ENCODE results near the gene CDHR2. TPM values are rescaled to one million over a fixed set of nuclear protein-coding genes. Genes with fewer than 3 reads are reported as not detected.

The CDHR2 gene
- total RNA-seq, 3 donors from 2014 or later (not counting 1 experiment from before 2014, with no cell fraction given), result 0.75 to 2.2 (median 1.8) TPM

DNA sequence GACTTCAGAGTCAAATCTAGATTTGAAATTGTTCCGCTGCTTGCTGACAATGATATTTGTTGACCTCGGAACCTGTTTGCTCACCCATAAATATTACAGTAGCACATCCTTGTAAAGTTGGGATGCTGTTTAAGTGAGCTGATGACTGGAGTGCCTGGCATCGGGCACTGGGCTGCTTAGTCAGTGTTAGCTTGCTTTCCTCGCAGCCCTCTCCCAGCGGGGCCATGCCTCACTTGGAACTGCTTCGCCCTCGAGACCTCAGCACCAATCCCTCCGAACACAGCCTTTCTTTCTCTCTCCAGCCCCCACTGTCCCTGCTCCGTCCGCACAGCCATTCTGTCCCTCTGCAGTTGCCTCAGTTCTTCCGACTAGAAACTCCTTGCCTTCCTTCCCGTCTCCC, 35.4 kb upstream of the CDHR2 start:
- 97% methylated on average over 12 of the region's 12 CpGs for WGBS (ENCODE audit: insufficient coverage)

DNA sequence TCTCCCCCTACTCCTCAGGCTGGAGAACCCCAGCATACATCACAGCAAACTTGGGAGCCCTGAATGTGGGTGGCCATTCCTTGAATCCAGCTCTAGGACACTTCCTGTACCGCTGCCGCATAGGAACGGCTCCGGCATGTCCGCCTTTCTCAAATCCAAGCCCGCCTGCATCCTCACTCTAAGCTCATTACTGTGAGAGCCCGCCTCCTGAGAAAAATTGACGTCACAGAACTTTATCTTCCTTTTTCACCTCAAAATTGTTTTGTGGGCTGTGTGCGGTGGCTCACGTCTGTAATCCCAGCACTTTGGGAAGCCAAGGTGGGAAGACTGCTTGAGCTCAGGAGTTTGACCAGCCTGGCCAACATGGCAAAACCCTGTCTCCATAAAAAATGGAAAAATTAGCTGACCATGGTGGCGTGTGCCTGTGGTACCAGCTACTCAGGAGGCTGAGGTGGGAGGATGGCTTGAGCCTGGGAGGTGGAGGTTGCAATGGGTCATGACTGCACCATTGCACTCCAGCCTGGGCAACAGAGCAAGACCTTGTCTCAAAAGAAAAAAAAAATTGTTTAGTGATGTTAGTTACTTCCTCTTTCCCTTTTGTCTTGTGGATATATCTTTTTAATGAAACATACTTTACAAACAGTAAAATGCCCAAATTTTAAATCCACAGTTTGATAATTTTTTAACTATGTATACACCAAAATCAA, 34.7 kb upstream of the CDHR2 start:
- Mint-ChIP-seq H3K4me1 (peaks cover 14 to 19% of the 10 kb centered on the region in 2 donors), H3K4me3 (no peak overlapping the region), H3K9me3 (no peaks in the 10 kb centered on the region), H3K36me3 (no peaks in the 10 kb centered on the region), H3K27me3 (ENCODE audit: low read depth in 2 of 2) (no peaks in the 10 kb centered on the region), H3K27ac (peak overlapping the region in 1 of 2 donors; percentile 33)
- ATAC-seq (no peak), DNase-seq (no peak)
- WGBS (ENCODE audit: insufficient coverage), result 86% methylated on average over 11 of the region's 11 CpGs
- intact Hi-C loops (cut with micrococcal nuclease), result no loop called here
- TF ChIP-seq, protein P1, sequence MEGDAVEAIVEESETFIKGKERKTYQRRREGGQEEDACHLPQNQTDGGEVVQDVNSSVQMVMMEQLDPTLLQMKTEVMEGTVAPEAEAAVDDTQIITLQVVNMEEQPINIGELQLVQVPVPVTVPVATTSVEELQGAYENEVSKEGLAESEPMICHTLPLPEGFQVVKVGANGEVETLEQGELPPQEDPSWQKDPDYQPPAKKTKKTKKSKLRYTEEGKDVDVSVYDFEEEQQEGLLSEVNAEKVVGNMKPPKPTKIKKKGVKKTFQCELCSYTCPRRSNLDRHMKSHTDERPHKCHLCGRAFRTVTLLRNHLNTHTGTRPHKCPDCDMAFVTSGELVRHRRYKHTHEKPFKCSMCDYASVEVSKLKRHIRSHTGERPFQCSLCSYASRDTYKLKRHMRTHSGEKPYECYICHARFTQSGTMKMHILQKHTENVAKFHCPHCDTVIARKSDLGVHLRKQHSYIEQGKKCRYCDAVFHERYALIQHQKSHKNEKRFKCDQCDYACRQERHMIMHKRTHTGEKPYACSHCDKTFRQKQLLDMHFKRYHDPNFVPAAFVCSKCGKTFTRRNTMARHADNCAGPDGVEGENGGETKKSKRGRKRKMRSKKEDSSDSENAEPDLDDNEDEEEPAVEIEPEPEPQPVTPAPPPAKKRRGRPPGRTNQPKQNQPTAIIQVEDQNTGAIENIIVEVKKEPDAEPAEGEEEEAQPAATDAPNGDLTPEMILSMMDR (IDR thresholded peaks at IDR 0.05), result no peak
- H3K4me3 ChIP-seq (ENCODE audit: low read length), result no peak overlapping the region
- H3K27ac ChIP-seq (ENCODE audit: low read length), result no peak overlapping the region
- H3K27me3 ChIP-seq (ENCODE audit: control insufficient read depth, insufficient read depth, low read length), result no peaks in the 10 kb centered on the region
- no peaks in the 10 kb centered on the region for H3K36me3 ChIP-seq (ENCODE audit: control insufficient read depth, insufficient read depth, low read length)
- H3K9me3 ChIP-seq (ENCODE audit: control insufficient read depth, insufficient read depth, low read length), result no peaks in the 10 kb centered on the region
- peaks cover 26% of the 10 kb centered on the region for H3K4me1 ChIP-seq (ENCODE audit: control insufficient read depth, insufficient read depth, low read length)

More for the DNA sequence above, 35.4 kb upstream of the CDHR2 start:
- Mint-ChIP-seq H3K4me3 (no peak overlapping the region), H3K36me3 (peaks cover 5% of the 10 kb centered on the region), H3K4me1 (peaks cover 14 to 19% of the 10 kb centered on the region in 2 donors), H3K9me3 (no peaks in the 10 kb centered on the region), H3K27me3 (ENCODE audit: low read depth in 2 of 2) (no peaks in the 10 kb centered on the region), H3K27ac (peak overlapping the region in 1 of 2 donors; percentile 33)
- ATAC-seq (no peak), DNase-seq (no peak)
- no peaks in the 10 kb centered on the region for H3K36me3 ChIP-seq (ENCODE audit: control insufficient read depth, insufficient read depth, low read length)
- no peak overlapping the region for H3K27ac ChIP-seq (ENCODE audit: low read length)
- H3K9me3 ChIP-seq (ENCODE audit: control insufficient read depth, insufficient read depth, low read length), result no peaks in the 10 kb centered on the region
- no peak overlapping the region for H3K4me3 ChIP-seq (ENCODE audit: low read length)
- H3K27me3 ChIP-seq (ENCODE audit: control insufficient read depth, insufficient read depth, low read length), result no peaks in the 10 kb centered on the region
- H3K4me1 ChIP-seq (ENCODE audit: control insufficient read depth, insufficient read depth, low read length), result peaks cover 26% of the 10 kb centered on the region
- TF ChIP-seq, protein P1 (IDR thresholded peaks at IDR 0.05), result no peak
- intact Hi-C loops (cut with micrococcal nuclease), result no loop called here

GRCh38 chr5:176515396-176515795, 33.7 kb upstream of the CDHR2 start:
- Histone ChIP-seq H3K36me3 (ENCODE audit: control insufficient read depth, insufficient read depth, low read length) (no peaks in the 10 kb centered on the region), H3K27ac (ENCODE audit: low read length) (no peak overlapping the region), H3K4me1 (ENCODE audit: control insufficient read depth, insufficient read depth, low read length) (peaks cover 26% of the 10 kb centered on the region), H3K9me3 (ENCODE audit: control insufficient read depth, insufficient read depth, low read length) (no peaks in the 10 kb centered on the region), H3K27me3 (ENCODE audit: control insufficient read depth, insufficient read depth, low read length) (no peaks in the 10 kb centered on the region), H3K4me3 (ENCODE audit: low read length) (no peak overlapping the region)
- no peak overlapping the region for H3K4me3 Mint-ChIP-seq
- no peaks in the 10 kb centered on the region for H3K9me3 Mint-ChIP-seq
- H3K36me3 Mint-ChIP-seq, result no peaks in the 10 kb centered on the region
- no peak overlapping the region for H3K27ac Mint-ChIP-seq
- 85% methylated on average over 4 of the region's 4 CpGs for WGBS (ENCODE audit: insufficient coverage)
- H3K4me1 Mint-ChIP-seq, result peaks cover 11 to 22% of the 10 kb centered on the region in 2 donors
- TF ChIP-seq, protein P1 (IDR thresholded peaks at IDR 0.05), result no peak
- intact Hi-C loops (cut with micrococcal nuclease), result no loop called here
- H3K27me3 Mint-ChIP-seq (ENCODE audit: low read depth in 2 of 2), result no peaks in the 10 kb centered on the region
- ATAC-seq (no peak), DNase-seq (no peak)
